ENCODE data around the gene PCDHGB4.
"Not testable (repeated sequence)": the region's sequence is repeated elsewhere in the genome, so short reads cannot be mapped to it uniquely, and the experiment has no call there.

The PCDHGB4 gene

GRCh38 chr5:141422742-141423291, 35.3 kb downstream of the PCDHGB4 start:
- DNase-seq = no peak

- DNase-seq = no peak
These were observed 40.4 kb downstream of the PCDHGB4 start for GRCh38 chr5:141427783-141428426.

- peak in 5 of 51 donors; percentile 3 to 23 (median 10) for DNase-seq
These were observed 43.0 kb downstream of the PCDHGB4 start, which contains the start of gene PCDHGA12 for GRCh38 chr5:141430332-141431113. PCDHGA12 (plus strand) TSS chr5:141430507; CDS start chr5:141430760, 253 bp downstream.

GRCh38 chr5:141431286-141431685, 43.8 kb downstream of the PCDHGB4 start:
- no peak for DNase-seq

- DNase-seq = not testable (repeated sequence)
These were observed 44.8 kb downstream of the PCDHGB4 start for GRCh38 chr5:141432308-141432707.

GRCh38 chr5:141432726-141433125, 45.2 kb downstream of the PCDHGB4 start:
- not testable (repeated sequence) for DNase-seq

GRCh38 chr5:141434006-141434405, 46.5 kb downstream of the PCDHGB4 start:
- no peak for DNase-seq

GRCh38 chr5:141437221-141437620, 49.7 kb downstream of the PCDHGB4 start:
- no peak for DNase-seq

GRCh38 chr5:141439411-141440141, 52.1 kb downstream of the PCDHGB4 start:
- DNase-seq = no peak
